ENCODE data around the gene NDUFAF5. TPM values are rescaled to one million over a fixed set of nuclear protein-coding genes. Genes with fewer than 3 reads are reported as not detected.

The NDUFAF5 gene
- total RNA-seq, 4 donors from 2014 or later: 11.2 to 32.1 (median 21.2) TPM

- peaks cover 0 to 47% (median 24%) of the 10 kb centered on the region in 4 donors for H3K4me1 ChIP-seq
- WGBS, 2 donors: 70 to 74% methylated on average over 8 of the region's 8 CpGs
- no peaks in the 10 kb centered on the region for H3K9me3 ChIP-seq
- peaks cover 0 to 30% (median 0%) of the 10 kb centered on the region in 3 donors for H3K36me3 ChIP-seq
- no peaks in the 10 kb centered on the region for H3K27me3 ChIP-seq
- TF ChIP-seq POLR2A (IDR thresholded peaks at IDR 0.05) (no peak), CTCF (IDR thresholded peaks at IDR 0.05) (no peak), EP300 (IDR thresholded peaks at IDR 0.05) (no peak)
- no peak for DNase-seq (ENCODE audit: low spot score in 2 of 2)
- H3K4me3 ChIP-seq: peak overlapping the region in 3 of 4 donors; percentile 75 to 98 (median 87)
- no peak overlapping the region for H3K27ac ChIP-seq
Measured at GRCh38 chr20:13786143-13786828, 1.5 kb downstream of the NDUFAF5 start.

- DNase-seq (ENCODE audit: low spot score in 2 of 2): peak in 1 of 2 donors; percentile 32
- H3K4me3 ChIP-seq: no peak overlapping the region
- H3K27me3 ChIP-seq: no peaks in the 10 kb centered on the region
- H3K9me3 ChIP-seq: no peaks in the 10 kb centered on the region
- H3K27ac ChIP-seq: no peak overlapping the region
- 0% methylated on average over 1 of the region's 1 CpG for WGBS, 2 donors
- peaks cover 0 to 43% (median 21%) of the 10 kb centered on the region in 4 donors for H3K4me1 ChIP-seq
- peaks cover 0 to 39% (median 0%) of the 10 kb centered on the region in 3 donors for H3K36me3 ChIP-seq
- TF ChIP-seq EP300 (IDR thresholded peaks at IDR 0.05): no peak
- peak; percentile 13 to 39 (median 16) for TF ChIP-seq CTCF (IDR thresholded peaks at IDR 0.05)
Measured at GRCh38 chr20:13788167-13788834, 3.5 kb downstream of the NDUFAF5 start.

GRCh38 chr20:13790708-13791107 lies 5.9 kb downstream of the NDUFAF5 start:
- no peak for DNase-seq (ENCODE audit: low spot score in 2 of 2)
- no peaks in the 10 kb centered on the region for H3K9me3 ChIP-seq
- peaks cover 0 to 64% (median 0%) of the 10 kb centered on the region in 3 donors for H3K36me3 ChIP-seq
- no peak overlapping the region for H3K27ac ChIP-seq
- peaks cover 0 to 32% (median 11%) of the 10 kb centered on the region in 4 donors for H3K4me1 ChIP-seq
- WGBS, 2 donors: 89 to 90% methylated on average over 2 of the region's 2 CpGs
- no peak overlapping the region for H3K4me3 ChIP-seq
- H3K27me3 ChIP-seq: no peaks in the 10 kb centered on the region
- TF ChIP-seq CTCF (IDR thresholded peaks at IDR 0.05): no peak
- no peak for TF ChIP-seq EP300 (IDR thresholded peaks at IDR 0.05)
- TF ChIP-seq POLR2A (IDR thresholded peaks at IDR 0.05): no peak

GRCh38 chr20:13791540-13792459 lies 7.0 kb downstream of the NDUFAF5 start:
- Histone ChIP-seq H3K36me3 (peaks cover 0 to 74% (median 3%) of the 10 kb centered on the region in 3 donors), H3K4me3 (no peak overlapping the region), H3K4me1 (peaks cover 0 to 21% (median 2%) of the 10 kb centered on the region in 4 donors), H3K27ac (no peak overlapping the region), H3K9me3 (no peaks in the 10 kb centered on the region), H3K27me3 (no peaks in the 10 kb centered on the region)
- no peak for TF ChIP-seq EP300 (IDR thresholded peaks at IDR 0.05)
- no peak for TF ChIP-seq POLR2A (IDR thresholded peaks at IDR 0.05)
- no peak for TF ChIP-seq CTCF (IDR thresholded peaks at IDR 0.05)
- DNase-seq (ENCODE audit: low spot score in 2 of 2): no peak
- WGBS, 2 donors: 62 to 71% methylated on average over 2 of the region's 2 CpGs

All from tibial nerve (tissue), 4 donors.